IMR-90 (cell line): ENCODE data around the gene PRR5. TPM values are rescaled to one million over a fixed set of nuclear protein-coding genes. Genes with fewer than 3 reads are reported as not detected.

Experiments
- FOS ChIP-seq: fragments of 150-350 bp; IDR thresholded peaks from 2 replicates; pipeline ENCODE4 v1.6.1; 2016; ENCODE audit warnings: low read depth, low read length
- polyA plus RNA-seq, 3 experiments: library from polyadenylated mRNA; depleted of rRNA; stranded (reverse); fragments of >200 nt; gene quantifications; 2 replicates each; pipeline ENCODE4 v1.2.3, GENCODE V29; 2012; ENCODE audit warnings: low replicate concordance in 1 of 3
- total RNA-seq: library from RNA; depleted of rRNA; stranded (reverse); fragments of >200 nt; gene quantifications from 2 replicates; pipeline ENCODE4 v1.2.3, GENCODE V29; 2012
- TF ChIP-seq, protein P1 (sequence below): fragments of 150-350 bp; IDR thresholded peaks from 2 replicates; pipeline ENCODE4 v1.6.1; 2017; ENCODE audit warnings: mild to moderate bottlenecking, antibody characterized with exemption, low read length, low read depth

The PRR5 gene
- total and polyA plus RNA-seq, 2 of the 4 experiments (the other 2 are of a cell fraction) = 8.1 to 24.3 TPM

DNA sequence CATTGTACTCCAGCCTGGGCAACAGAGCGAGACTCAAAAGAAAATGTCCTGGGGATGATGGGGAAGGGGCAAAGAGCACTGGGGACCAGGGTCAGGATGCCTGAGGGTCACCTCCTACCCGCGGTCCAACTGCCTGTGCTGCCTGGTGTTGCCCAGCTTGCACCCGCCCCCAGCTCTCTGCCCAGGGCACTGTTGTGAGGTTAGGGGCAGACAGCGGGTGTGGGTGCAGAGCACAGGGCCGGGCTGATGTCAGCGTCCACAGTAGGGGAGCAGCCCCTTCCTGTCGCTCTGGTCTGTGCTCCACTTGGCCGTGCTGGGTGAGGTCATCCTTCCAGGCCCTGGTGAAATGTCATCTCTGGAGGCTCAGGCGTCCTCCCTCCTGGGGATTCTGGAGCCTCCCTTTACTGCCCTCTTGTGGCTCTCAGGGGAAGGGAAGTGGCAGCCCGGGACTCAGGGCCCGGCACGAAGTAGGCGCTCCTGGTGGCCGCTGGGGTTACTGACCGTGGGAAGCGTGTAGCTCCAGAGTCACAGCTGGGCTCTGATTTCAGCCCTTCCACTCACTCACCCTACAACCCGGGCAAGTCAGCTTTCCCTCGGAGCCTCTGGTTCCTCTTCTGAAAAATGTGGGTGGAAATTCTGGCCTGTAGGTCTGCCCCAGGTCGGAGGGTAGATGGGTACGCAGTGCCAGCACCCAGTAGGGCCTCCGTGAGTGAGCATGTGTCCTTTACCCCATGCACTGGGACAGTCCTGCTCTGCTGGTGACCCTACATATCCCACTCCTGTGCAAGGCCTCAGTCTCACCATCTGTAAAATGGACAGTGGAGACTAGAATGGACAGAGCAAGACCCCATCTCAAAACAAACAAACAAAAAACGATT, 17.3 kb upstream of the PRR5 start (continued):
- no peak for TF ChIP-seq FOS
- TF ChIP-seq, protein P1, sequence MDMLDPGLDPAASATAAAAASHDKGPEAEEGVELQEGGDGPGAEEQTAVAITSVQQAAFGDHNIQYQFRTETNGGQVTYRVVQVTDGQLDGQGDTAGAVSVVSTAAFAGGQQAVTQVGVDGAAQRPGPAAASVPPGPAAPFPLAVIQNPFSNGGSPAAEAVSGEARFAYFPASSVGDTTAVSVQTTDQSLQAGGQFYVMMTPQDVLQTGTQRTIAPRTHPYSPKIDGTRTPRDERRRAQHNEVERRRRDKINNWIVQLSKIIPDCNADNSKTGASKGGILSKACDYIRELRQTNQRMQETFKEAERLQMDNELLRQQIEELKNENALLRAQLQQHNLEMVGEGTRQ = no peak
